MG63 (cell line): ENCODE data around the gene LRBA. TPM values are rescaled to one million over a fixed set of nuclear protein-coding genes. Genes with fewer than 3 reads are reported as not detected.

Experiments
- DNase-seq: peaks from one replicate; pipeline ENCODE4 v3.0.0-alpha.2; 2020
- H3K27me3 ChIP-seq: fragments of 250-450 bp; sonication (Bioruptor Pico); 2 replicates; pipeline ENCODE4 v1.5.1; 2020; ENCODE audit warnings: mild to moderate bottlenecking, moderate library complexity
- H3K36me3 ChIP-seq: fragments of 250-450 bp; sonication (Bioruptor Pico); 2 replicates; pipeline ENCODE4 v1.5.1; 2020; ENCODE audit warnings: mild to moderate bottlenecking, moderate library complexity
- H3K4me3 ChIP-seq: fragments of 250-450 bp; sonication (Bioruptor Pico); 2 replicates; pipeline ENCODE4 v1.5.1; 2020; ENCODE audit warnings: mild to moderate bottlenecking, moderate library complexity
- H3K9me3 ChIP-seq: fragments of 250-450 bp; sonication (Bioruptor Pico); 2 replicates; pipeline ENCODE4 v1.5.1; 2020; ENCODE audit warnings: mild to moderate bottlenecking, moderate library complexity
- total RNA-seq: library from RNA; depleted of rRNA; stranded (reverse); fragments of >200 nt; shearing (Covaris generic); gene quantifications from 2 replicates; pipeline ENCODE4 v1.2.3, GENCODE V29; 2014; ENCODE audit warnings: low replicate concordance

The LRBA gene
- total RNA-seq, 1 experiment from 2014 or later, result 4.7 TPM

GRCh38 chr4:150251752-150252190 lies 763.3 kb downstream of the LRBA start:
- Histone ChIP-seq H3K27me3 (no peaks in the 10 kb centered on the region), H3K4me3 (no peak overlapping the region), H3K9me3 (no peaks in the 10 kb centered on the region), H3K36me3 (peaks cover 6% of the 10 kb centered on the region)
- DNase-seq, result no peak

GRCh38 chr4:150250998-150251651 lies 764.0 kb downstream of the LRBA start:
- H3K27me3 ChIP-seq, result no peaks in the 10 kb centered on the region
- H3K36me3 ChIP-seq, result peaks cover 6% of the 10 kb centered on the region
- no peak overlapping the region for H3K4me3 ChIP-seq
- no peak for DNase-seq
- H3K9me3 ChIP-seq, result no peaks in the 10 kb centered on the region

- DNase-seq, result no peak
- Histone ChIP-seq H3K4me3 (no peak overlapping the region), H3K36me3 (peaks cover 8% of the 10 kb centered on the region), H3K9me3 (no peaks in the 10 kb centered on the region), H3K27me3 (no peaks in the 10 kb centered on the region)
These were observed 764.6 kb downstream of the LRBA start for GRCh38 chr4:150250293-150250997.

- peaks cover 8% of the 10 kb centered on the region for H3K36me3 ChIP-seq
- H3K27me3 ChIP-seq, result no peaks in the 10 kb centered on the region
- no peak for DNase-seq
- H3K4me3 ChIP-seq, result no peak overlapping the region
- no peaks in the 10 kb centered on the region for H3K9me3 ChIP-seq
These were observed 766.9 kb downstream of the LRBA start for GRCh38 chr4:150248181-150248580.

GRCh38 chr4:150247184-150247583 lies 767.9 kb downstream of the LRBA start:
- DNase-seq, result no peak
- no peak overlapping the region for H3K4me3 ChIP-seq
- no peaks in the 10 kb centered on the region for H3K9me3 ChIP-seq
- no peaks in the 10 kb centered on the region for H3K27me3 ChIP-seq
- peaks cover 8% of the 10 kb centered on the region for H3K36me3 ChIP-seq

GRCh38 chr4:150244600-150244999 lies 770.5 kb downstream of the LRBA start:
- Histone ChIP-seq H3K36me3 (peaks cover 8% of the 10 kb centered on the region), H3K27me3 (no peaks in the 10 kb centered on the region), H3K4me3 (no peak overlapping the region), H3K9me3 (no peaks in the 10 kb centered on the region)
- DNase-seq, result peak; percentile 71

- no peaks in the 10 kb centered on the region for H3K9me3 ChIP-seq
- no peaks in the 10 kb centered on the region for H3K27me3 ChIP-seq
- DNase-seq, result no peak
- peaks cover 10% of the 10 kb centered on the region for H3K36me3 ChIP-seq
- H3K4me3 ChIP-seq, result no peak overlapping the region
These were observed 771.2 kb downstream of the LRBA start for GRCh38 chr4:150243932-150244331.

- DNase-seq, result peak; percentile 18
- H3K36me3 ChIP-seq, result peaks cover 17% of the 10 kb centered on the region
- no peak overlapping the region for H3K4me3 ChIP-seq
These were observed 772.1 kb downstream of the LRBA start for GRCh38 chr4:150242820-150243458.

GRCh38 chr4:150240011-150240410 lies 775.1 kb downstream of the LRBA start:
- Histone ChIP-seq H3K9me3 (no peaks in the 10 kb centered on the region), H3K27me3 (no peaks in the 10 kb centered on the region), H3K36me3 (peaks cover 23% of the 10 kb centered on the region), H3K4me3 (no peak overlapping the region)
- DNase-seq, result no peak

More at GRCh38 chr4:150242820-150243458, 772.1 kb downstream of the LRBA start:
- H3K9me3 ChIP-seq, result no peaks in the 10 kb centered on the region
- no peaks in the 10 kb centered on the region for H3K27me3 ChIP-seq

GRCh38 chr4:150238591-150238990 lies 776.5 kb downstream of the LRBA start:
- H3K27me3 ChIP-seq, result no peaks in the 10 kb centered on the region
- no peak overlapping the region for H3K4me3 ChIP-seq
- no peak for DNase-seq
- no peaks in the 10 kb centered on the region for H3K9me3 ChIP-seq
- H3K36me3 ChIP-seq, result peaks cover 32% of the 10 kb centered on the region

GRCh38 chr4:150237110-150237872 lies 777.8 kb downstream of the LRBA start:
- H3K27me3 ChIP-seq, result no peaks in the 10 kb centered on the region
- no peak for DNase-seq
- no peaks in the 10 kb centered on the region for H3K9me3 ChIP-seq
- H3K36me3 ChIP-seq, result peaks cover 44% of the 10 kb centered on the region
- H3K4me3 ChIP-seq, result no peak overlapping the region

- Histone ChIP-seq H3K36me3 (peaks cover 47% of the 10 kb centered on the region), H3K4me3 (no peak overlapping the region)
- DNase-seq, result no peak
These were observed 778.5 kb downstream of the LRBA start for GRCh38 chr4:150236626-150237025.

GRCh38 chr4:150235808-150236271 lies 779.2 kb downstream of the LRBA start:
- Histone ChIP-seq H3K27me3 (no peaks in the 10 kb centered on the region), H3K4me3 (no peak overlapping the region), H3K9me3 (no peaks in the 10 kb centered on the region), H3K36me3 (peaks cover 47% of the 10 kb centered on the region)
- no peak for DNase-seq

More at GRCh38 chr4:150236626-150237025, 778.5 kb downstream of the LRBA start:
- no peaks in the 10 kb centered on the region for H3K27me3 ChIP-seq
- H3K9me3 ChIP-seq, result no peaks in the 10 kb centered on the region

GRCh38 chr4:150235317-150235716 lies 779.8 kb downstream of the LRBA start:
- Histone ChIP-seq H3K27me3 (no peaks in the 10 kb centered on the region), H3K36me3 (peaks cover 47% of the 10 kb centered on the region), H3K9me3 (no peaks in the 10 kb centered on the region), H3K4me3 (no peak overlapping the region)
- no peak for DNase-seq

GRCh38 chr4:150234246-150234645 lies 780.8 kb downstream of the LRBA start:
- Histone ChIP-seq H3K27me3 (no peaks in the 10 kb centered on the region), H3K36me3 (peaks cover 47% of the 10 kb centered on the region), H3K4me3 (no peak overlapping the region), H3K9me3 (no peaks in the 10 kb centered on the region)
- DNase-seq, result no peak

- Histone ChIP-seq H3K27me3 (no peaks in the 10 kb centered on the region), H3K9me3 (no peaks in the 10 kb centered on the region), H3K4me3 (no peak overlapping the region), H3K36me3 (peaks cover 40% of the 10 kb centered on the region)
- no peak for DNase-seq
These were observed 783.1 kb downstream of the LRBA start for GRCh38 chr4:150232029-150232428.
